ENCODE measurements around the gene NCKAP5. TPM values are rescaled to one million over a fixed set of nuclear protein-coding genes. Genes with fewer than 3 reads are reported as not detected.

Gene NCKAP5
- total and polyA plus RNA-seq, 2 of the 13 experiments (the other 11 are each of a cell fraction or from before 2014, with no cell fraction given): 0.01 TPM; not detected in 1

DNA sequence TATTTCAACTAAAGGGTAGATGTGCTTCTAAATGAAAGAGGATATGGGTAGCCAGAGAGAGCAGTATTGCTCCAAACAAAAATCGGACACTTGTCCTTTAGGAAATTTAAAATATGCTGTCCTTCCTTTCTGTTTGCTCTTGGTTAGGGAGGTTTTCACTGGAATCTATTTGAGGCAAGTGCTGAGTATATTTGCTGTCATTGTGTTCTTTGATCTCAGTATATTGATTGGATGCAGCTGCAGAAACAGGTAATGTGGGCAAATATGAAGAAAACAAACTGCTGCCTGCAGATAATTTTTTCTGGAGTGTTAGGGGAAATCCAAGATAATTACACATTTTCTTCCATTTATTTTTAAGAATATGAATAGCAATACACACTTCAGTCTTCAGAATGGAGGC lies 410.2 kb downstream of the NCKAP5 start (continued):
- TF ChIP-seq, protein P1, sequence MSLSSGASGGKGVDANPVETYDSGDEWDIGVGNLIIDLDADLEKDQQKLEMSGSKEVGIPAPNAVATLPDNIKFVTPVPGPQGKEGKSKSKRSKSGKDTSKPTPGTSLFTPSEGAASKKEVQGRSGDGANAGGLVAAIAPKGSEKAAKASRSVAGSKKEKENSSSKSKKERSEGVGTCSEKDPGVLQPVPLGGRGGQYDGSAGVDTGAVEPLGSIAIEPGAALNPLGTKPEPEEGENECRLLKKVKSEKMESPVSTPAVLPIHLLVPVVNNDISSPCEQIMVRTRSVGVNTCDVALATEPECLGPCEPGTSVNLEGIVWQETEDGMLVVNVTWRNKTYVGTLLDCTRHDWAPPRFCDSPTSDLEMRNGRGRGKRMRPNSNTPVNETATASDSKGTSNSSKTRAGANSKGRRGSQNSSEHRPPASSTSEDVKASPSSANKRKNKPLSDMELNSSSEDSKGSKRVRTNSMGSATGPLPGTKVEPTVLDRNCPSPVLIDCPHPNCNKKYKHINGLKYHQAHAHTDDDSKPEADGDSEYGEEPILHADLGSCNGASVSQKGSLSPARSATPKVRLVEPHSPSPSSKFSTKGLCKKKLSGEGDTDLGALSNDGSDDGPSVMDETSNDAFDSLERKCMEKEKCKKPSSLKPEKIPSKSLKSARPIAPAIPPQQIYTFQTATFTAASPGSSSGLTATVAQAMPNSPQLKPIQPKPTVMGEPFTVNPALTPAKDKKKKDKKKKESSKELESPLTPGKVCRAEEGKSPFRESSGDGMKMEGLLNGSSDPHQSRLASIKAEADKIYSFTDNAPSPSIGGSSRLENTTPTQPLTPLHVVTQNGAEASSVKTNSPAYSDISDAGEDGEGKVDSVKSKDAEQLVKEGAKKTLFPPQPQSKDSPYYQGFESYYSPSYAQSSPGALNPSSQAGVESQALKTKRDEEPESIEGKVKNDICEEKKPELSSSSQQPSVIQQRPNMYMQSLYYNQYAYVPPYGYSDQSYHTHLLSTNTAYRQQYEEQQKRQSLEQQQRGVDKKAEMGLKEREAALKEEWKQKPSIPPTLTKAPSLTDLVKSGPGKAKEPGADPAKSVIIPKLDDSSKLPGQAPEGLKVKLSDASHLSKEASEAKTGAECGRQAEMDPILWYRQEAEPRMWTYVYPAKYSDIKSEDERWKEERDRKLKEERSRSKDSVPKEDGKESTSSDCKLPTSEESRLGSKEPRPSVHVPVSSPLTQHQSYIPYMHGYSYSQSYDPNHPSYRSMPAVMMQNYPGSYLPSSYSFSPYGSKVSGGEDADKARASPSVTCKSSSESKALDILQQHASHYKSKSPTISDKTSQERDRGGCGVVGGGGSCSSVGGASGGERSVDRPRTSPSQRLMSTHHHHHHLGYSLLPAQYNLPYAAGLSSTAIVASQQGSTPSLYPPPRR (CRISPR knock-in tag; IDR thresholded peaks at IDR 0.05; ENCODE audit: borderline replicate concordance): peak; percentile 25; the same call in 1 of the 2 replicates
- TF ChIP-seq FOXA1 (IDR thresholded peaks at IDR 0.05) (no peak), FOXA1 (CRISPR knock-in tag; IDR thresholded peaks at IDR 0.05) (no peak), NCOA5 (CRISPR knock-in tag; IDR thresholded peaks at IDR 0.05) (no peak), HDAC6 (IDR thresholded peaks at IDR 0.05; ENCODE audit: low read depth, low read length) (no peak), ZNF335 (CRISPR knock-in tag; IDR thresholded peaks at IDR 0.05) (no peak), SMAD9 (CRISPR knock-in tag; IDR thresholded peaks at IDR 0.05) (no peak), TEAD3 (CRISPR knock-in tag; optimal IDR thresholded peaks at IDR 0.05; ENCODE audit: borderline replicate concordance) (peak; percentile 53), PAXIP1 (CRISPR knock-in tag; conservative IDR thresholded peaks at IDR 0.05) (peak; percentile 89), GPN1 (CRISPR knock-in tag; IDR thresholded peaks at IDR 0.05; ENCODE audit: borderline replicate concordance) (no peak), MAFG (CRISPR knock-in tag; IDR thresholded peaks at IDR 0.05) (no peak), HHEX (CRISPR knock-in tag; IDR thresholded peaks at IDR 0.05) (peak; percentile 58; the same call in 1 of the 2 replicates), MAFK (conservative IDR thresholded peaks at IDR 0.05 in 1 of 2, IDR thresholded peaks at IDR 0.05 in 1 of 2; ENCODE audit: low read length in 2 of 2) (0 out of 4 replicates have a peak, but pooled peaks of 1 of the 2 experiments have one; percentile 1), ZNF510 (CRISPR knock-in tag; IDR thresholded peaks at IDR 0.05; ENCODE audit: low read depth) (no peak)
- TF ChIP-seq, protein P2, sequence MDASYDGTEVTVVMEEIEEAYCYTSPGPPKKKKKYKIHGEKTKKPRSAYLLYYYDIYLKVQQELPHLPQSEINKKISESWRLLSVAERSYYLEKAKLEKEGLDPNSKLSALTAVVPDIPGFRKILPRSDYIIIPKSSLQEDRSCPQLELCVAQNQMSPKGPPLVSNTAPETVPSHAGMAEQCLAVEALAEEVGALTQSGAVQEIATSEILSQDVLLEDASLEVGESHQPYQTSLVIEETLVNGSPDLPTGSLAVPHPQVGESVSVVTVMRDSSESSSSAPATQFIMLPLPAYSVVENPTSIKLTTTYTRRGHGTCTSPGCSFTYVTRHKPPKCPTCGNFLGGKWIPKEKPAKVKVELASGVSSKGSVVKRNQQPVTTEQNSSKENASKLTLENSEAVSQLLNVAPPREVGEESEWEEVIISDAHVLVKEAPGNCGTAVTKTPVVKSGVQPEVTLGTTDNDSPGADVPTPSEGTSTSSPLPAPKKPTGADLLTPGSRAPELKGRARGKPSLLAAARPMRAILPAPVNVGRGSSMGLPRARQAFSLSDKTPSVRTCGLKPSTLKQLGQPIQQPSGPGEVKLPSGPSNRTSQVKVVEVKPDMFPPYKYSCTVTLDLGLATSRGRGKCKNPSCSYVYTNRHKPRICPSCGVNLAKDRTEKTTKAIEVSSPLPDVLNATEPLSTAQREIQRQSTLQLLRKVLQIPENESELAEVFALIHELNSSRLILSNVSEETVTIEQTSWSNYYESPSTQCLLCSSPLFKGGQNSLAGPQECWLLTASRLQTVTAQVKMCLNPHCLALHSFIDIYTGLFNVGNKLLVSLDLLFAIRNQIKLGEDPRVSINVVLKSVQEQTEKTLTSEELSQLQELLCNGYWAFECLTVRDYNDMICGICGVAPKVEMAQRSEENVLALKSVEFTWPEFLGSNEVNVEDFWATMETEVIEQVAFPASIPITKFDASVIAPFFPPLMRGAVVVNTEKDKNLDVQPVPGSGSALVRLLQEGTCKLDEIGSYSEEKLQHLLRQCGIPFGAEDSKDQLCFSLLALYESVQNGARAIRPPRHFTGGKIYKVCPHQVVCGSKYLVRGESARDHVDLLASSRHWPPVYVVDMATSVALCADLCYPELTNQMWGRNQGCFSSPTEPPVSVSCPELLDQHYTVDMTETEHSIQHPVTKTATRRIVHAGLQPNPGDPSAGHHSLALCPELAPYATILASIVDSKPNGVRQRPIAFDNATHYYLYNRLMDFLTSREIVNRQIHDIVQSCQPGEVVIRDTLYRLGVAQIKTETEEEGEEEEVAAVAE (CRISPR knock-in tag; IDR thresholded peaks at IDR 0.05; ENCODE audit: borderline replicate concordance): no peak

All from HepG2 (cell line).